T-helper 22 cell (primary cell): ENCODE data around the gene PRAMEF26.
"Not testable (repeated sequence)": the region's sequence is repeated elsewhere in the genome, so short reads cannot be mapped to it uniquely, and the experiment has no call there.

Experiments used
- DNase-seq: peaks from one replicate; pipeline ENCODE4 v3.0.0-alpha.2; 2020; ENCODE audit warnings: low read depth

Gene PRAMEF26

DNA sequence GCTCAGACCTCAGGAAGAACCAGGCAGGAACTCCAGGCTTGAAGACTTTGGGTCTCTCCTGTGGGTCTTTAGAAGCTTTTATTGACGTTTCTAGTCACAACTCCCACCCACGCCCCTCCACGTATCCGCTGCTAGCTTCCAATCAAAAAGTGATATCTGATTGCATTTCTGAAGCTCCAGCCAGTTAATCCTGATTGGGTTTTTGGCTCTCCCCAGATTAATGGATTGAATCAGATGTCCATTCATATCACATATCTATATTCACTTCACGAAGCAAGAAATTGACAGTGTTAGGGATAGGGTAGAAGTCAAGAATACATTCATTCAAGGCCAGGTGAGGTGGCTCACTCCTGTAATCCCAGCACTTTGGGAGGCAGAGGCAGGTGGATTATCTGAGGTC, at the start of gene PRAMEF26:
Gene PRAMEF26 (minus strand): TSS at position 101 of the 400 bp plus-strand sequence. CDS start 2,914 bp downstream, outside the sequence.
- DNase-seq, result not testable (repeated sequence)

DNA sequence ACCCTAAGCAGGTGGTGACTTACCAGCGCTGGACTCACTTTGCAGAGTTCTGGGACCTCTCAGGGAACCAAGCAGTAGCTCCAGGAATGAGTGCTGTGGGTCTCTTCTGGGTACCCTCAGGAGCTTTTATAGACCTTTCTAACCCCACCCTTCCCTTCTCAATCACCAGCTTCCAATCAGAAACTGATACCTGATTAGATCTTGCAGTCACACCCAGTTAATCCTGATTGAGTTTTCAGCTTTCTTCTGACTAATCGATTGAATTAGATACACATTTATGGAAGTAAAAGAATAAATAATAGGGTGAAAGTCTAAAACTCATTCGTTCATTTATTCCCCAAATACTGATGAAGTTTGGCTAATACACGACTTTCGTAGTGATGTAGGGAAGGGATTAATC, 45.5 kb upstream of the PRAMEF26 start, which contains the start of gene PRAMEF13:
Gene PRAMEF13 (minus strand): TSS at position 101 of the 400 bp plus-strand sequence. CDS start 1,820 bp downstream, outside the sequence.
- DNase-seq, result not testable (repeated sequence)

DNA sequence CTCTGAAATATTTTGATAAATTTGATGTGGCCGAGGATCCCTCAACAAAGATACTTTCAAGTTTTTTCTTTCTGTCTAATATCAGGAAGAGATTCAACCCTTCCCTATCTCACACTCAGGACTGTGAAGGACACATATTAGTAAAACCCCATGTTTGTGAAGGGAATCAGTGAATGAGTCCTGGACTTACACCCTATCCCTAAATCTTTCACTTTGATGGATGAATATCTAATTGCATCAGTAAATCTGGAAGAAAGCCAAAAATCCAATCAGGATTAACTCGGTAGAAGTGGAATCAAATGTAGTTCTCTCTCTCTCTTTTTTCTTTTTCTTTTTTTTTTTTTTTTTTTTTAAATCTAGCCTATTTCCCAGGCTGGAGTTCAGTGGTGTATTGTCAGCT, 15.7 kb upstream of the PRAMEF26 start, which contains the start of gene PRAMEF9:
Gene PRAMEF9 (plus strand): TSS at position 301 of the 400 bp plus-strand sequence. CDS start 3,433 bp downstream, outside the sequence.
- not testable (repeated sequence) for DNase-seq

DNA sequence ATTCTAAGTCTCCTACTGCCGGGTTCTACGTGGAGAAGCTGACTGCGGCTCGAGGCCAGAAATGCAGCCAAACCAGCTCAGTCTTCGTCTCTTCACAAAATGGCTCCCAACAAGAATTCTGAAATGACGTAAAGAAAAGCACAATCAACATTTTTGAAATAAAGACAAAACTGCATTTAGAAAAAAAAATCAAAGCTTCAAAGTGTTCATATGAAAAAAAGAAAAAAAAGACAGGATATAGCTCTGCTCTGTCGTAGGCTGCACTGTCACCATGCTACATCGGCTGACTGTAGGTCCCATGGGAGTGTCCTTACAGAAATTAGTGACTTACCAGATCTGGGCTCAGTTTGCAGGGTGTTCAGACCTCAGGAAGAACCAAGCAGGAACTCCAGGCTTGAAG, 9.7 kb upstream of the PRAMEF26 start, which contains the start of gene HNRNPCL4:
Gene HNRNPCL4 (minus strand): TSS at position 101 of the 400 bp plus-strand sequence. CDS start 164 bp downstream, outside the sequence.
- DNase-seq, result not testable (repeated sequence)

DNA sequence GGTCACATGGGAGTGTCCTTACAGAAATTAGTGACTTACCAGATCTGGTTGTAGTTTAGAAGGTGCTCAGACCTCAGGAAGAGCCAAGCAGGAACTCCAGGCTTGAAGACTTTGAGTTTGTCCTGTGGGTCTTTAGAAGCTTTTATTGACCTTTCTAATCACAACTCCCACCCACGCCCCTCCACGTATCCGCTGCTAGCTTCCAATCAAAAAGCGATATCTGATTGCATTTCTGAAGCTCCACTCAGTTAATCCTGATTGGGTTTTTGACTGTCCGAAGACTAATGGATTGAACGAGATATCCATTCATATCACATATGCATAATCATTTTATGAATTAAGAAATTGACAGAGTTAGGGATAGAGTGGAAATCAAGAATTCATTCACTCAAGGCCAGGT, 39.1 kb downstream of the PRAMEF26 start, which contains the start of gene HNRNPCL2:
Gene HNRNPCL2 (minus strand): TSS at position 101 of the 400 bp plus-strand sequence. CDS start 454 bp downstream, outside the sequence.
- not testable (repeated sequence) for DNase-seq
